ENCODE measurements around the gene TMEM215. TPM values are rescaled to one million over a fixed set of nuclear protein-coding genes. Genes with fewer than 3 reads are reported as not detected.

Gene TMEM215
- total and polyA plus RNA-seq, 2 donors (not counting 3 experiments of a cell fraction or from before 2014, with no cell fraction given) = not detected

GRCh38 chr9:32737378-32737777, 46.0 kb upstream of the TMEM215 start:
- no peak overlapping the region for H3K4me2 ChIP-seq (ENCODE audit: insufficient read depth, low read length)
- H3K36me3 ChIP-seq (ENCODE audit: control insufficient read depth in 2 of 2, extremely low read depth in 1 of 2, insufficient read depth in 2 of 2, low read length in 2 of 2) = no peaks in the 10 kb centered on the region
- intact Hi-C loops (cut with micrococcal nuclease) (no loop called here), dilution Hi-C loops (cut with MboI; ENCODE audit: extremely low pct_ligation_motif_present, low sequenced_read_pairs) (no loop called here)
- ChIA-PET CTCF (no interaction called here), POLR2A (no interaction called here)
- H3K27me3 ChIP-seq (ENCODE audit: control insufficient read depth in 2 of 2, insufficient read depth in 2 of 2, low read length in 2 of 2) = no peaks in the 10 kb centered on the region
- no peaks in the 10 kb centered on the region for H3K4me1 ChIP-seq (ENCODE audit: control insufficient read depth, extremely low read depth, insufficient read depth, low read length)
- H3K9me1 ChIP-seq (replicated peaks; ENCODE audit: control insufficient read depth, extremely low read depth, insufficient read depth, low read length) = no peaks in the 10 kb centered on the region
- no peaks in the 10 kb centered on the region for H3K9me3 ChIP-seq (replicated peaks; ENCODE audit: control insufficient read depth, insufficient read depth, low read length)
- no TSS peak for BruUV-seq (replicated peaks)
- no peak overlapping the region for H3K27ac ChIP-seq (ENCODE audit: insufficient read depth, low read depth, low read length)
- no peaks in the 10 kb centered on the region for H4K20me1 ChIP-seq (replicated peaks; ENCODE audit: control insufficient read depth, extremely low read depth, insufficient read depth, low read length)
- TF ChIP-seq MAX (IDR thresholded peaks at IDR 0.05; ENCODE audit: insufficient read depth, insufficient read length) (no peak), POLR2AphosphoS5 (IDR thresholded peaks at IDR 0.05; ENCODE audit: insufficient read depth, low read depth, low read length) (no peak), MYC (IDR thresholded peaks at IDR 0.05; ENCODE audit: low read depth, low read length) (no peak), POLR2A (IDR thresholded peaks at IDR 0.05; ENCODE audit: low read depth, low read length) (no peak), EZH2 (IDR thresholded peaks at IDR 0.05; ENCODE audit: borderline replicate concordance, low read depth, low read length, severe bottlenecking) (no peak), JUN (IDR thresholded peaks at IDR 0.05; ENCODE audit: borderline replicate concordance, insufficient read depth, insufficient read length, low read depth) (no peak)
- no peaks in the 10 kb centered on the region for H3K79me2 ChIP-seq (ENCODE audit: control insufficient read depth, insufficient read depth, low read length)
- no peak overlapping the region for H3K4me3 ChIP-seq (replicated peaks in 1 of 3; ENCODE audit: insufficient read depth in 1 of 3, low read depth in 1 of 3, low read length in 3 of 3)
- H3K9ac ChIP-seq (replicated peaks; ENCODE audit: extremely low read depth, insufficient read depth, low read length) = no peak overlapping the region
- DNase-seq (ENCODE audit: low read depth, low spot score) (no peak), FAIRE-seq (no peak)
- no peak overlapping the region for H2AFZ ChIP-seq (ENCODE audit: low read depth, low read length)

- Histone ChIP-seq H3K27ac (ENCODE audit: insufficient read depth, low read depth, low read length) (no peak overlapping the region), H4K20me1 (replicated peaks; ENCODE audit: control insufficient read depth, extremely low read depth, insufficient read depth, low read length) (no peaks in the 10 kb centered on the region), H3K9ac (replicated peaks; ENCODE audit: extremely low read depth, insufficient read depth, low read length) (no peak overlapping the region), H3K27me3 (ENCODE audit: control insufficient read depth in 2 of 2, insufficient read depth in 2 of 2, low read length in 2 of 2) (no peaks in the 10 kb centered on the region), H3K36me3 (ENCODE audit: control insufficient read depth in 2 of 2, extremely low read depth in 1 of 2, insufficient read depth in 2 of 2, low read length in 2 of 2) (no peaks in the 10 kb centered on the region), H3K4me2 (ENCODE audit: insufficient read depth, low read length) (no peak overlapping the region), H3K4me3 (replicated peaks in 1 of 3; ENCODE audit: insufficient read depth in 1 of 3, low read depth in 1 of 3, low read length in 3 of 3) (no peak overlapping the region), H3K9me1 (replicated peaks; ENCODE audit: control insufficient read depth, extremely low read depth, insufficient read depth, low read length) (no peaks in the 10 kb centered on the region), H3K9me3 (replicated peaks; ENCODE audit: control insufficient read depth, insufficient read depth, low read length) (no peaks in the 10 kb centered on the region), H3K4me1 (ENCODE audit: control insufficient read depth, extremely low read depth, insufficient read depth, low read length) (no peaks in the 10 kb centered on the region), H3K79me2 (ENCODE audit: control insufficient read depth, insufficient read depth, low read length) (no peaks in the 10 kb centered on the region), H2AFZ (ENCODE audit: low read depth, low read length) (no peak overlapping the region)
- POLR2A ChIA-PET = no interaction called here
- BruUV-seq (replicated peaks) = no TSS peak
- CTCF ChIA-PET = no interaction called here
- DNase-seq (ENCODE audit: low read depth, low spot score) (no peak), FAIRE-seq (no peak)
- dilution Hi-C loops (cut with MboI; ENCODE audit: extremely low pct_ligation_motif_present, low sequenced_read_pairs) = no loop called here
- TF ChIP-seq CTCF (IDR thresholded peaks at IDR 0.05; ENCODE audit: extremely low read depth in 1 of 2, insufficient read depth in 1 of 2, low read depth in 1 of 2, low read length in 2 of 2) = no peak
- no peak for TF ChIP-seq EZH2 (IDR thresholded peaks at IDR 0.05; ENCODE audit: borderline replicate concordance, low read depth, low read length, severe bottlenecking)
- no peak for TF ChIP-seq POLR2AphosphoS5 (IDR thresholded peaks at IDR 0.05; ENCODE audit: insufficient read depth, low read depth, low read length)
- no peak for TF ChIP-seq MYC (IDR thresholded peaks at IDR 0.05; ENCODE audit: low read depth, low read length)
- TF ChIP-seq JUN (IDR thresholded peaks at IDR 0.05; ENCODE audit: borderline replicate concordance, insufficient read depth, insufficient read length, low read depth) = peak; percentile 42
- intact Hi-C loops (cut with micrococcal nuclease) = no loop called here
These were observed 44.7 kb upstream of the TMEM215 start for GRCh38 chr9:32738501-32739172.

Measured in endothelial cell of umbilical vein (primary cell).